Calu3 (cell line): Measurements from ENCODE around the gene TEC. TPM values are rescaled to one million over a fixed set of nuclear protein-coding genes. Genes with fewer than 3 reads are reported as not detected.

Source experiments
- BruUV-seq: library from RNA; stranded (reverse); fragments of 400-500 nt; replicated peaks from 2 replicates; lab custom pipeline; 2021; lab: Mats Ljungman, UMichigan
- CTCF ChIA-PET: fragments of 300-600 bp; sonication (Branson Sonifier 250); formaldehyde crosslinking; loops from one replicate; lab custom pipeline; 2022; ENCODE audit warnings: antibody characterized with exemption; lab: Charles Lee
- DNase-seq: peaks from one replicate; pipeline ENCODE4 v3.0.0; 2022
- H3K27ac Mint-ChIP-seq: one replicate; pipeline ENCODE4 v1.8.0; 2022; ENCODE audit warnings: mixed read lengths; ENCODE audit not compliant: unreplicated experiment
- H3K27me3 Mint-ChIP-seq: one replicate; pipeline ENCODE4 v1.8.0; 2022; ENCODE audit warnings: mixed read lengths; ENCODE audit not compliant: unreplicated experiment
- H3K36me3 Mint-ChIP-seq: one replicate; pipeline ENCODE4 v1.8.0; 2022; ENCODE audit warnings: mild to moderate bottlenecking, moderate library complexity, mixed read lengths; ENCODE audit not compliant: insufficient read depth, unreplicated experiment
- H3K4me1 Mint-ChIP-seq: one replicate; pipeline ENCODE4 v1.8.0; 2022; ENCODE audit warnings: mild to moderate bottlenecking, low read depth, mixed read lengths; ENCODE audit not compliant: unreplicated experiment
- H3K4me3 Mint-ChIP-seq: one replicate; pipeline ENCODE4 v1.8.0; 2022; ENCODE audit warnings: mild to moderate bottlenecking, low read depth, moderate library complexity, mixed read lengths; ENCODE audit not compliant: unreplicated experiment
- H3K9me3 Mint-ChIP-seq: one replicate; pipeline ENCODE4 v1.8.0; 2022; ENCODE audit warnings: low read depth, mixed read lengths; ENCODE audit not compliant: unreplicated experiment
- intact Hi-C: fragments of 100-400 bp; cut with micrococcal nuclease; formaldehyde crosslinking; loops from one replicate; pipeline ENCODE4 v1.10.0; 2022; ENCODE audit not compliant: unreplicated experiment
- total RNA-seq: library from RNA; stranded (reverse); gene quantifications from 2 replicates; pipeline ENCODE4 v1.2.3, GENCODE V29; 2022
- TF ChIP-seq, protein P1 (sequence below): fragments of 200-600 bp; IDR thresholded peaks from one replicate; pipeline ENCODE4 v1.8.0; 2022; ENCODE audit warnings: antibody characterized with exemption; ENCODE audit not compliant: unreplicated experiment

The TEC gene
- total RNA-seq, 1 experiment from 2014 or later, result 3.2 TPM

DNA sequence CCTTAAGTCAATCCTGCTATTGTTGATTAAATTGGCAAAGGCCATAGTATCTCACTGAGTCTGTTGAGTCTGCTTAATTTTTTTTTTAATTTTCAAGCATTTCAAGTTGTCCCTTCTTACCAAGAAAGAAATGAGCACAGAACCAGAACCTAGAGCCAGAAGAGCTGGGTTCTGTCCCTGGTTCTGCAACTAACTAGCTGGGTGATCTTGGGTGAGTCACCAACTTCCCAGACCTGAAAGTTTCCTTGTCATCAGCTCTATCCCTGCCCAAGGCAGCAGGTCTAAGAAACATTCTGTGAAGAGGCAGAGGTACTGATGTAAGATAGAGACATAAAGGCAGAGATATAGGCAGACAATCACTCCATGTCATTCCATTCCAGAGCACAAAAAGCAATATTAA, 17.3 kb downstream of the TEC start:
- TF ChIP-seq, protein P1, sequence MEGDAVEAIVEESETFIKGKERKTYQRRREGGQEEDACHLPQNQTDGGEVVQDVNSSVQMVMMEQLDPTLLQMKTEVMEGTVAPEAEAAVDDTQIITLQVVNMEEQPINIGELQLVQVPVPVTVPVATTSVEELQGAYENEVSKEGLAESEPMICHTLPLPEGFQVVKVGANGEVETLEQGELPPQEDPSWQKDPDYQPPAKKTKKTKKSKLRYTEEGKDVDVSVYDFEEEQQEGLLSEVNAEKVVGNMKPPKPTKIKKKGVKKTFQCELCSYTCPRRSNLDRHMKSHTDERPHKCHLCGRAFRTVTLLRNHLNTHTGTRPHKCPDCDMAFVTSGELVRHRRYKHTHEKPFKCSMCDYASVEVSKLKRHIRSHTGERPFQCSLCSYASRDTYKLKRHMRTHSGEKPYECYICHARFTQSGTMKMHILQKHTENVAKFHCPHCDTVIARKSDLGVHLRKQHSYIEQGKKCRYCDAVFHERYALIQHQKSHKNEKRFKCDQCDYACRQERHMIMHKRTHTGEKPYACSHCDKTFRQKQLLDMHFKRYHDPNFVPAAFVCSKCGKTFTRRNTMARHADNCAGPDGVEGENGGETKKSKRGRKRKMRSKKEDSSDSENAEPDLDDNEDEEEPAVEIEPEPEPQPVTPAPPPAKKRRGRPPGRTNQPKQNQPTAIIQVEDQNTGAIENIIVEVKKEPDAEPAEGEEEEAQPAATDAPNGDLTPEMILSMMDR, result no peak
- CTCF ChIA-PET, result interaction anchor here (1.1 kb wide), 1 partner anchor 28 kb away, joined by 3 read pairs; no protein-coding TSS in a partner anchor
- no TSS peak for BruUV-seq
- Mint-ChIP-seq H3K27ac (no peak overlapping the region), H3K27me3 (no peaks in the 10 kb centered on the region), H3K4me3 (no peak overlapping the region), H3K36me3 (no peaks in the 10 kb centered on the region), H3K9me3 (no peaks in the 10 kb centered on the region), H3K4me1 (peaks cover 43% of the 10 kb centered on the region)
- no peak for DNase-seq
- intact Hi-C loops, result no loop called here

DNA sequence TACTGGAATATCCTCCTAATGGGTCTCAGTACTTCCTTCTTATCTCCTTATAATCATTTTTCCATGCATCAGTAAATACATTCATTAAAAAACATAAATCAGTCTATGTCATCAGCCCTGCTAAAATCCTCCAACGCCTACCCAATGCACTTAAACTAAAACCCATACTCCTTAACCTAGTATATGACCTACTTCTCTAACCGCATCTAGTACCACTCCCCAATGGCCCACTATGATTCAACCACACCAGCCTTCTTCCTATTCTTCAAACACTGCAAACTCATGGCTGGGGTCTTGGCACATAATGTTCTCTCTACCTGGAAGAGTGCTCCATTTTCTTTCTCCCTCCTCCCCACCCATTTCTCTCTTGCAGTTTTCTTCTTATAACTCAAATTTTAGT, 18.7 kb downstream of the TEC start:
- intact Hi-C loops, result no loop called here
- Mint-ChIP-seq H3K4me3 (no peak overlapping the region), H3K27ac (no peak overlapping the region), H3K36me3 (no peaks in the 10 kb centered on the region), H3K27me3 (no peaks in the 10 kb centered on the region), H3K4me1 (peaks cover 39% of the 10 kb centered on the region), H3K9me3 (no peaks in the 10 kb centered on the region)
- DNase-seq, result no peak
- BruUV-seq, result no TSS peak
- TF ChIP-seq, protein P1, result no peak
- CTCF ChIA-PET, result interaction anchor here (0.8 kb wide), 1 partner anchor 183 kb away, joined by 3 read pairs; no protein-coding TSS in a partner anchor

DNA sequence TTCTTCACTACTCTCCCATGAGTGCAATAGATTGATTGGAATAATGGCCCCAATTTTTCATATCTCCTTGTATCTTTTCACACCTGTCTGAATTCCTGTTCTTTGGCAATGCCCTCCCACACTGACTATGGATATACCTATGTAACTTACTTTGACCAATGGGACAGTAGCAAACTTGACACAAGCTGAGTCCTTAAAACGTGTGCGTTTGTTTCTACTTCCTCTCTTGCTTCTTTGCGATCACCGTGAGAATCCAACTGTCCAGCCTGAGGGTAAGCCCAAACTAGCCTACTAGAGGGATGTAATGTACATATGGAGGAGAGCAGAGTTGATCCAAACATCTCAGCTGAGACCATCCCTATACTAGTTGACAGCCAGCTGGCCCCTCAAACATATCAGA, 19.3 kb downstream of the TEC start:
- Mint-ChIP-seq H3K27ac (no peak overlapping the region), H3K36me3 (no peaks in the 10 kb centered on the region), H3K4me1 (peaks cover 34% of the 10 kb centered on the region), H3K27me3 (no peaks in the 10 kb centered on the region), H3K9me3 (no peaks in the 10 kb centered on the region), H3K4me3 (no peak overlapping the region)
- no peak for DNase-seq
- BruUV-seq, result no TSS peak
- CTCF ChIA-PET, result no interaction called here
- TF ChIP-seq, protein P1, result no peak
- intact Hi-C loops, result no loop called here

DNA sequence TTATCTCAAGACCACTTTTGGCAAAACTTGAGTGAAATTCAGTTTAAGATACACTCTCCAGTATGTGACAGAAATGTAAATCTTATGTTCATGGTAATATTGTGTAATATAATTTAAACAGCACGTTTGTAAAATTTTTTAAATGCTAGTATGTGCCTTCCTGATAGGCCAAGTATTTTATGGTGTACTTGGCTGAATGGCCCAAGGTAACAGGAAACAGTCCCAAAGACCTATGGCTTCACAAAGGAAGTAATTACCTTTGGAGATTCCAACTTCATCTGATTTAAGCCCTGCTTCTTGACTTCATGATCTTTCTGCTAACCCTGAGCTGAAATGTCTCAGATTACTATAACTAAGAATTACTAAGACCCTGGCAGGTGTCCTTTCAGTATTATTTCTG, 20.3 kb downstream of the TEC start:
- H3K4me3 Mint-ChIP-seq, result no peak overlapping the region
- BruUV-seq, result no TSS peak
- H3K27ac Mint-ChIP-seq, result no peak overlapping the region

More for the DNA sequence above, 20.3 kb downstream of the TEC start:
- CTCF ChIA-PET, result interaction anchor here (0.6 kb wide), 1 partner anchor 335 kb away, joined by 3 read pairs; the partner anchor contains the start of gene NFXL1
- Mint-ChIP-seq H3K4me1 (peaks cover 25% of the 10 kb centered on the region), H3K27me3 (no peaks in the 10 kb centered on the region), H3K9me3 (no peaks in the 10 kb centered on the region), H3K36me3 (no peaks in the 10 kb centered on the region)
- TF ChIP-seq, protein P1, result no peak
- no peak for DNase-seq
- intact Hi-C loops, result no loop called here
